Bronchial epithelial cell (primary cell): ENCODE measurements around the gene PCDHA10. TPM values are rescaled to one million over a fixed set of nuclear protein-coding genes. Genes with fewer than 3 reads are reported as not detected.

Experiments
- DNase-seq: peaks from one replicate; pipeline ENCODE4 v3.0.0-alpha.2; 2010; ENCODE audit warnings: low read depth
- FAIRE-seq: peaks from 2 replicates; lab custom pipeline; 2011; peaks lifted over from hg19 to GRCh38; lab: Jason Lieb, UNC
- H3K27me3 ChIP-seq: 2 replicates; pipeline ENCODE4 v1.5.1; 2011; ENCODE audit warnings: low read length; ENCODE audit not compliant: control insufficient read depth, insufficient read depth
- H3K36me3 ChIP-seq: 2 replicates; pipeline ENCODE4 v1.5.1; 2011; ENCODE audit warnings: low read length; ENCODE audit not compliant: control insufficient read depth, insufficient read depth
- H3K4me3 ChIP-seq: 2 replicates; pipeline ENCODE4 v1.5.1; 2011; ENCODE audit warnings: mild to moderate bottlenecking, low read depth, low read length, control low read depth
- total RNA-seq: library from RNA; depleted of rRNA; stranded (reverse); fragments of >200 nt; gene quantifications from 2 replicates; pipeline ENCODE4 v1.2.1, GENCODE V29; 2014
- TF ChIP-seq, protein P1 (sequence below): IDR thresholded peaks from 2 replicates; pipeline ENCODE4 v1.5.1; 2011; ENCODE audit warnings: mild to moderate bottlenecking, moderate library complexity, low read length, control low read depth, inconsistent platforms; ENCODE audit not compliant: insufficient read depth, severe bottlenecking

The PCDHA10 gene
- total RNA-seq, 1 donor from 2014 or later, result under 0.01 TPM

GRCh38 chr5:140857177-140857986 is 1.7 kb downstream of the PCDHA10 start:
- no peaks in the 10 kb centered on the region for H3K27me3 ChIP-seq
- no peak overlapping the region for H3K4me3 ChIP-seq
- FAIRE-seq, result no peak
- no peak for DNase-seq
- TF ChIP-seq, protein P1, sequence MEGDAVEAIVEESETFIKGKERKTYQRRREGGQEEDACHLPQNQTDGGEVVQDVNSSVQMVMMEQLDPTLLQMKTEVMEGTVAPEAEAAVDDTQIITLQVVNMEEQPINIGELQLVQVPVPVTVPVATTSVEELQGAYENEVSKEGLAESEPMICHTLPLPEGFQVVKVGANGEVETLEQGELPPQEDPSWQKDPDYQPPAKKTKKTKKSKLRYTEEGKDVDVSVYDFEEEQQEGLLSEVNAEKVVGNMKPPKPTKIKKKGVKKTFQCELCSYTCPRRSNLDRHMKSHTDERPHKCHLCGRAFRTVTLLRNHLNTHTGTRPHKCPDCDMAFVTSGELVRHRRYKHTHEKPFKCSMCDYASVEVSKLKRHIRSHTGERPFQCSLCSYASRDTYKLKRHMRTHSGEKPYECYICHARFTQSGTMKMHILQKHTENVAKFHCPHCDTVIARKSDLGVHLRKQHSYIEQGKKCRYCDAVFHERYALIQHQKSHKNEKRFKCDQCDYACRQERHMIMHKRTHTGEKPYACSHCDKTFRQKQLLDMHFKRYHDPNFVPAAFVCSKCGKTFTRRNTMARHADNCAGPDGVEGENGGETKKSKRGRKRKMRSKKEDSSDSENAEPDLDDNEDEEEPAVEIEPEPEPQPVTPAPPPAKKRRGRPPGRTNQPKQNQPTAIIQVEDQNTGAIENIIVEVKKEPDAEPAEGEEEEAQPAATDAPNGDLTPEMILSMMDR, result no peak
- H3K36me3 ChIP-seq, result no peaks in the 10 kb centered on the region

DNA sequence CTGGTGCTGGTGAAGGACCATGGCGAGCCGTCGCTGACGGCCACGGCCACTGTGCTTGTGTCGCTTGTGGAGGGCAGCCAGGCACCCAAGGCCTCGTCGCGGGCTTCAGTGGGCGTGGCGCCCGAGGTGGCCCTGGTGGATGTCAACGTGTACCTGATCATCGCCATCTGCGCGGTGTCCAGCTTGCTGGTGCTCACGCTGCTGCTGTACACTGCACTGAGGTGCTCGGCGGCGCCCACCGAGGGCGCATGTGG is 2.2 kb downstream of the PCDHA10 start:
- no peaks in the 10 kb centered on the region for H3K27me3 ChIP-seq
- no peak overlapping the region for H3K4me3 ChIP-seq
- no peak for FAIRE-seq
- TF ChIP-seq, protein P1, result no peak
- no peaks in the 10 kb centered on the region for H3K36me3 ChIP-seq
- no peak for DNase-seq

DNA sequence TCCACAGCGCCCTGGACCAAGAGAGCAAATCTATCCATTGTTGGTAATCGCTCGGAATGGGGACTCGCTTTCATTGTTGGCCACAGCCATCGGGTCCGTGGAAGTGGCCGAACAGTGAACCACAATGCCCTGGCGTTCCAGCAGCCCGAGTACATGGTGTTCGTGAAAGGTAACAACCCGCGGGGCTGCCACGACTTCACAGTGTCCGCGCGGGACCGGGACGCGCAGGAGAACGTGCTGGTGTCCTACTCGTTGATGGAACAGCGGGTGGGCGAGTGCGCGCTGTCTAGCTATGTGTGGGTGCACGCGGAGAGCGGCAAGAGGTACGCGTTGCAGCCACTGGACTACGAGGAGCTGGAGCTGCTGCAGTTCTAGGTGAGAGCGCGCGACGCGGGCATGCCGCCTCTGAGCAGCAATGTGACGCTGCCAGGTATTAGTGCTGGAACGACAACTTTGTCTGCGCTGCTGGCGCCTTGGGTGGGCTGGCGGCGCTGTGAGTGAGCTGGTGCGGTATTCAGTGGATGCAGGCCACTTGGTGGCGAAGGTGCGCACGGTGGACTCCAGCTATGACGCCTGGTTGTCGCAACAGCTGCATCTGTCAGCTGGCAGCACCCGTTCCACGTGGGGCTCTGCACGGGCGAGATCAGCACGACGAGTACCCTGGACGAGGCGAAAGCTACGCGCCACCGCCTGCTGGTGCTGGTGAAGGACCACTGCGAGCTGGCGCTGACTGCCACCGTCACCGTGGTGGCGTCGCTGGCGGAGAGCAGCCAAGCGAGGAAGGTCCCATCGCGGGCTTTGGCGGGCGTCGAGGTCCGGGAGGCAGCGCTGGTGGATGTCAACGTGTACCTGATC is 7.0 kb downstream of the PCDHA10 start:
- H3K36me3 ChIP-seq, result no peaks in the 10 kb centered on the region
- FAIRE-seq (no peak), DNase-seq (no peak)
- H3K4me3 ChIP-seq, result no peak overlapping the region
- TF ChIP-seq, protein P1, result no peak
- no peaks in the 10 kb centered on the region for H3K27me3 ChIP-seq

DNA sequence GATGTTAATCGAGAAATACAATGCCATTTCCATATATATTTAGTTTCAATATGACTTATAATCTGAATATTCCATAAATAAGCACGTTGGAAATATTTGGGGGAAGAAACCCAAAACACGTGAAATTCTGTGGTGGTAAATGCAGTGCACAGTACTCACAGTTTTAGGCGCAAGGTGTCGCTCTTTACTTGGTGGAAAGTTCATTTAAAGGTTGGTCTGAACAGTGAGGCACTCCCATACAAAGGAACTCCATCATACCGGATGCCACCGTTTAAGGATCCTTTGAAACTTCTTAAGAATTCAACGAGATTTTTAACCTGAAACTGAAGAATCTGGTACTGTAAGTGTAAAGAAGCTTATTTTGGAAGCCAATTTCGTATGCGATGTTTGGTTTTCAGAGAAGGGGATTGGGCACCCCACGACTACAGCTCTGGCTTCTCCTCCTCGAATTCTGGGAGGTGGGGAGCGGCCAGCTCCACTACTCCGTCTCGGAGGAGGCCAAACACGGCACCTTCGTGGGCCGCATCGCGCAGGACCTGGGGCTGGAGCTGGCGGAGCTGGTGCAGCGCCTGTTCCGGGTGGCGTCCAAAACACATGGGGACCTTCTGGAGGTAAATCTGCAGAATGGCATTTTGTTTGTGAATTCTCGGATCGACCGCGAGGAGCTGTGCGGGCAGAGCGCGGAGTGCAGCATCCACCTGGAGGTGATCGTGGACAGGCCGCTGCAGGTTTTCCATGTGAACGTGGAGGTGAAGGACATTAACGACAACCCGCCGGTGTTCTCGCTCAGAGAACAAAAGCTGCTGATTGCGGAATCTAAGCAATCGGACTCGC is 13.2 kb downstream of the PCDHA10 start, which contains the start of gene PCDHA11:
Gene PCDHA11 (plus strand): TSS at position 237 of the 834 bp plus-strand sequence. CDS start 147 bp downstream, at position 384.
- Histone ChIP-seq H3K27me3 (no peaks in the 10 kb centered on the region), H3K36me3 (no peaks in the 10 kb centered on the region), H3K4me3 (no peak within 1 kb of the TSS)
- peak; percentile 29 for DNase-seq
- TF ChIP-seq, protein P1, result peak; percentile 36
- FAIRE-seq, result no peak

GRCh38 chr5:140869555-140869886 is 13.8 kb downstream of the PCDHA10 start:
- TF ChIP-seq, protein P1, result no peak
- Histone ChIP-seq H3K27me3 (no peaks in the 10 kb centered on the region), H3K36me3 (no peaks in the 10 kb centered on the region), H3K4me3 (no peak overlapping the region)
- DNase-seq (peak; percentile 18), FAIRE-seq (no peak)
